Breast epithelium (tissue), 3 donors: ENCODE results near the gene ACTL10.

ENCODE experiments used
- CTCF ChIP-seq, 3 donors: fragments of 450-650 bp; IDR thresholded peaks; one replicate each; pipeline ENCODE4 v1.5.1; 2016 to 2017; ENCODE audit warnings: antibody characterized with exemption in 3 of 3, mild to moderate bottlenecking in 3 of 3, moderate library complexity in 3 of 3
- POLR2A ChIP-seq: fragments of 450-650 bp; IDR thresholded peaks from one replicate; pipeline ENCODE4 v1.6.1; 2016; ENCODE audit warnings: antibody characterized with exemption, mild to moderate bottlenecking, moderate library complexity

GRCh38 chr20:33636776-33637175 is 30.0 kb upstream of the ACTL10 start:
- TF ChIP-seq POLR2A (no peak), CTCF (IDR thresholded peaks at IDR 0.05) (no peak)
